ENCODE data around the gene PSMG2. TPM values are rescaled to one million over a fixed set of nuclear protein-coding genes. Genes with fewer than 3 reads are reported as not detected.
A peak's percentile ranks its signal among the peaks of the same experiment; 100 is the strongest.

PSMG2 gene, protein sequence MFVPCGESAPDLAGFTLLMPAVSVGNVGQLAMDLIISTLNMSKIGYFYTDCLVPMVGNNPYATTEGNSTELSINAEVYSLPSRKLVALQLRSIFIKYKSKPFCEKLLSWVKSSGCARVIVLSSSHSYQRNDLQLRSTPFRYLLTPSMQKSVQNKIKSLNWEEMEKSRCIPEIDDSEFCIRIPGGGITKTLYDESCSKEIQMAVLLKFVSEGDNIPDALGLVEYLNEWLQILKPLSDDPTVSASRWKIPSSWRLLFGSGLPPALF
- total RNA-seq = 67.7 TPM

DNA sequence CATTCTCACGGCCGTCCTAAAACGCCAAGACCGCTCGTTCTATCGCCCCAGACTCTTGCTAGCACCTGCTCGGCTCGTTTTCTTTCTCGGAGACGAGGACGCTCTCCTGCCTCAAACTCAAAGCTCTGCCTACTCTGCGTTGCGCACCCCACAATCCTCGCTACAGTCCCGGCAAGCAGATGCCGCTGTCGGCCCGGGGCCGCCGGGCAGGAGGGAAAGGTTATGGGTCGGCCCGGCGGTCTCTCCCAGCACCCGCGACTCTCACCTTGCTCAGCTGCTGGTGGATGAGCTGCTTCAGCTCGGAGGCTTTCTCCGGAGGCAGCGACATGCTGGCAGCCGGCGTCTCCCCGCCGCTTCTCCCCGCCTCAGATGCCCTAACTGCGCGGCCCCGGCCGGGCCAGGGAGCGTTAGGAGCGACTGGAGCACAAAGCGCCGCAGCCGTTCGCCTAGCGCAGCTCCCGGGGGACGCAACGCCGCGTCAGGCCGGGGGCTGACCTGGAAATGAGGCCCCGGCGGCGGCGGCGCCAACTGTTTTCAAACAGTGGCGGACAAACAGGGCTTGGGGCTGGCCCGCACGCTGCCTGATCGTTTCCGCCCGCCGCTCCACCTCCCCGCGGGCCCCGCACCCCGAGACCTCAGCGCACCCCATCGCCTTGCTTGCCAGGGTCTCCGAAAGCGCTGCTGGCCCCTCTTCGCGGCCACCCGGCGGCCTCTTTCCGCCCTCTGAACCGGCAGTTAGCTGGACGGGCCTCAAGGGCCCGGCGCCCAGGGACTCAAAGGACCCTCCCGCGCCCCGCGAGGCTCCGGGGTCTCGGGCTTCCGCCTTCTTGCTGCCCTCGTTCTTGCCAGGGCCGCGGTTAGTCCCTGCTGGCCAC lies at the start of gene PSMG2, which contains the start of gene CEP76:
TSS of gene PSMG2 (plus strand) at position 822 of the 875 bp plus-strand sequence. CDS start 66 bp downstream, outside the sequence.
TSS of gene CEP76 (minus strand) at position 503 of the 875 bp plus-strand sequence. CDS start at position 328, 175 bp downstream.
- ATAC-seq (peak; percentile 97), DNase-seq (ENCODE audit: low spot score) (peak; percentile 89)
- intact Hi-C loops (cut with DNase I) = no loop called here

DNA sequence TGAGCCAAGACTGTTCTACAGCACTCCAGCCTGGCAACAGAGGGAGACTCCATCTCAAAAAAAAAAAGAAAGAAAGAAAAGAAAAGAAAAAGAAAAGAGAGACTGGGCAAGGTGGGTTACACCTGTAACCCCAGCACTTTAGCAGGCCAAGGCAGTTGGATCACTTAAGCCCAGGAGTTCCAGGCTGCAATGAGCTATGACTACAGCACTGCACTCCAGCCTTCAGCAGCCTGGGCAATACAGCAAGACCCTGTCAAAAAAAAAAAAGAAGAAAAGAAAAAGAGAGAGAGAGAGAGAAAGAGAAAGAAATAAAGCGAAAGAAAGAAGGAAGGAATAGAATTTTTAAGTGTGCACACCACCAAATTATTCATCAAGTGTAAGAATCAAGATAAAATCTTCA lies 47.9 kb upstream of the PSMG2 start:
- no peak for ATAC-seq
- DNase-seq (ENCODE audit: low spot score) = no peak
- intact Hi-C loops (cut with DNase I) = no loop called here

DNA sequence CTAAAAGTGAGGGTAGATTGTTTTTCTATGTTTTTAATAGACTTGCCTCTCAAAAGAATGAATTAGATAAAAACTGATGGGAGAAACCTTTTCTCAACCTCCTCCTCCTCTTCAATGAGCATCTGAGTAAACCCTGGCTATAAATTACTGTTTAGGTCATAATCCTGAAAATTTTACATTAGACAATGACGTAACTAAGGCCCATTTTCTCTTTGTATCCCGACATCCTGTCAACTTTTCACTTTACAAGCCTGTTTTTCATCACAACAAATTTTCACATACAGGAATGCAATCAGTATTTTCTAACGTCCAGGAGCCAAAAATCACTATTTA lies 46.3 kb upstream of the PSMG2 start:
- intact Hi-C loops (cut with DNase I) = no loop called here
- DNase-seq (ENCODE audit: low spot score) = no peak
- ATAC-seq = no peak

DNA sequence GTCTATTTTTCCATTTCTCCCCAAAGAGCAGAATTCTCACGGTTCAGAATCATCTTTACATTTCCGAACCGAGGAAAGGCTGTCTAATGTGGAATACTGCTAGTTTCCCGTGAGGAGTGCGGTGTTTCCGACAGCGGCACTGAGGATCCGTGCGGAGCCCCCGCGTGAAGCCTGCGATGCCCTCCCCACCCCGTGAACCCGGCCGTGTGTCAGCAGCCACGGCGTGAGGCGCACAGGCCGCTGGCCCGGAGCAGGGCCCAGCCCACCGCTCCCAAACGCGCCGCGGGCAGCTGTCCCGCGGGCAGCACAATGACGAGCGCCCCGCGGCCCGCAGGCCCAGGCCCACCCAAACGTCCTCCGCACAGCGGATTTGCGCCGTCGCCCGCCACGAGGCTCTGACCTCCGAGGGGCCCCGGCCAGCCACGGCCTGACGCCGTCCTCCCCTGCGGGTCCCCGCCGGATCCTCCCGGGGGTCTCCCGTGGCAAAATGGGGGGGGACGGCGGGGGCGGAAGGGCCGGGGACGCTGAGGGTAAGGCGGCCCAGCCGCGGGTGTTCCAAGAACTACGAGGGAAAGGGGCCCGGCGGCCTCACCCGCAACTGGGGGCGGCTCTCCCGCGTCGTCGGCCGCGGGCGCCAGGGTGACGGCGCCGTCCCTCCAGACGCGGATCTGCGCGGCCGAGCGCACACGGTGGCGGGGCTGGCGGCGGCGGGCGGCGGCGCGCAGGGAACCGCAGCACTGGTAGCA lies 45.7 kb upstream of the PSMG2 start:
- intact Hi-C loops (cut with DNase I) = no loop called here
- peak; percentile 70 for DNase-seq (ENCODE audit: low spot score)
- peak; percentile 62 for ATAC-seq

DNA sequence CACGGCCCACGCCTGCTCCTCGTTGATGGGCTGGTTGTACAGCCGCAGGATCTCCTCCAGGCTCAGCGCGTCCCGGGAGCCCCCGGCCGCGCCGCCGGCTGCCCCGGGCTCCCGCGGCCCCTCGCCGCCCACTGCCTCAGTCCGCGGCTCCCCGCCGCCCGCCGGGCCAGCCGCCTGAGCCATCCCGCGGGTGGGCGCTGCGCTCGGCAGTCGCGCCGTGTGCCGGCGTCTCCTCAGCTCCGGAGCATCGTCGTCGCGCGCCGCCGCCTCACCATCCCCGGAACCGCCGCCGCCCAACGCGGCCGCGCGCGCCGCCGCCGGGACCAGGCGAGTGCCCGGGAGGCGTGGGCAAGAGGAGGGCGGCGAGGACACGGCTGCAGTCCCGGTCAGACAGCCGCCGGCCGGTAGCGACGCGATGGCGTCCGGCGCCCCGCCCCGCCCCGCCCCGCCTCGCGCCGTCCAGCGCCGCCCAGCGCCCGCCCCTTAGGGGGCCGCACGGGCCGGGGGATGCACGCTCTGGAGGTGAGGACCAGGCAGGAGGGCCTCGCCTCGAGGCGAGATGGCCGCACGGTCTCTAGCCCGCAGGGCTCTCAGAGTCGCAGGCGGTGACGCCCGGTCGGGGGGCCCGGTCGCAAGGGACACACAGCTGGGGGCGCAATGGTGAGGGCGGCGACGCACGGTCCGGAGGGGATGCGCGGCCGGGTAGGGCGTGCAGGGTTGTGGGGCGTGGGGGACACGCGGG lies 45.0 kb upstream of the PSMG2 start, which contains the start of gene SPIRE1:
TSS of gene SPIRE1 (minus strand) at position 424 of the 742 bp plus-strand sequence. CDS start at position 183, 241 bp downstream.
- DNase-seq (ENCODE audit: low spot score) = peak; percentile 85
- intact Hi-C loops (cut with DNase I) = no loop called here

DNA sequence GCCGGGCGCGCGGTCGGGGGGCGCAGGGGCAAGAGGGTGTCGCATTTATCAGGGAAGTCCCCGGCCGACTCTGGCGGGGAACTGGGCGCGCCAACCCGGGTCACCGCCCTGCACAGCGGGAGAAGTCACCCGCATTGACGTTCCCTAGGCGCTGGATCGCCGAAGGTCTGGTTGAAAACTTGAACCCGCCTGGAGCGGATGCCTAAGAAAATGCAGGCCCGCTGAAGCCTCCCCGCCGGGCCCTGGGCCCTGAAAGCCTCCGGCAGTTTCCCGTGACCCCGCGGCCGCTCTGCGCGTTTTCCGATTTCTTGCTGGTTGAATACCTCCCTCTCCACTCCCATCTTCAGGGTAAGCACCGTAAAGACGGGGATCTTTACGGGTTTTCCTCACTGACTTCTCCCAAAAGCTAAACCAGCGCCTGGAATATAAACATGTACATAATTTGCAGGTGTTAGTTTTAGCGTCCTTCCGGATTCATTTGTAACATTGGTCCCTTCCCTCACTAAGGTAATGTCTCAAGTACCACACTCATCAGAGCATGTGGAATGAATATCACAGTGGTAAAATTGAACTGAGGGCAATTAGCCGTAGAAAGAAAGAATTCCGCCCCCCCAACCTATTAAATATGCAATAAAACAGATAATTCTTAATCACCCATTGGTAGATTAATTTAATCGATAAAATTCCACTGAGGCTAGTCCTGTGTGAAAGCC lies 44.3 kb upstream of the PSMG2 start:
- intact Hi-C loops (cut with DNase I) = no loop called here
- DNase-seq (ENCODE audit: low spot score) (peak; percentile 73), ATAC-seq (no peak)

More for the DNA sequence above, 45.0 kb upstream of the PSMG2 start, which contains the start of gene SPIRE1:
- ATAC-seq = peak; percentile 89

DNA sequence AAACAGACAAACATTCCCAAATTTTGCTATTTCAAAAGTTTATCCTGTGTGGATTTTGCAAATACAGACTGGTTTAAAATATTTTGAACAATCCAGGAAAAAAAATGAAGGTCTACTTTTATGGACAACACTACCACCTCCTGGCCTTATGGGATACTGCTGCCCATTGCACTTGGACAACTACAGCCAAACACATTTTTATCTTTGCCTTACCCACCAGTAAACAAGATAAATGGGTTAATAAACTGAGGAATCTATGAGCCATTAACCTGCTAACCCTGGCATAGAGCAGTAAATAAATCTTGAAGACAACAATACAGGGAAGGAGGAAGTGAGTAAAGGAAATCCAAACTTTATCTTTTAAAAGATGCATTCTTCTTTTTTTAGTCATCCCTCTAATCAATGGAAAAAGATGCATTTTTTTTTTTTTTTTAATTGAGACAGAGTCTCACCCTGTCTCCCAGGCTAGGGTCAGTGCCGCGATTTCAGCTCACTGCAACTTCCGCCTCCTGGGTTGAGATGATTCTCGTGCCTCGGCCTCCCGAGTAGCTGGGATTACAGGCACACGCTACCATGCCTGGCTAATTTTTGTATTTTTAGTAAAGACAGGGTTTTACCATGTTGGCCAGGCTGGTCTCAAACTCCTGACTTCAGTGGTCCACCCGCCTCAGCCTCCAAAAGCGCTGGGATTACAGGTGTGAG lies 42.8 kb upstream of the PSMG2 start:
- peak; percentile 62 for ATAC-seq
- DNase-seq (ENCODE audit: low spot score) = peak; percentile 66
- intact Hi-C loops (cut with DNase I) = loop anchor here (5.0 kb wide), 1 partner anchor 268 kb away; no protein-coding TSS in a partner anchor

DNA sequence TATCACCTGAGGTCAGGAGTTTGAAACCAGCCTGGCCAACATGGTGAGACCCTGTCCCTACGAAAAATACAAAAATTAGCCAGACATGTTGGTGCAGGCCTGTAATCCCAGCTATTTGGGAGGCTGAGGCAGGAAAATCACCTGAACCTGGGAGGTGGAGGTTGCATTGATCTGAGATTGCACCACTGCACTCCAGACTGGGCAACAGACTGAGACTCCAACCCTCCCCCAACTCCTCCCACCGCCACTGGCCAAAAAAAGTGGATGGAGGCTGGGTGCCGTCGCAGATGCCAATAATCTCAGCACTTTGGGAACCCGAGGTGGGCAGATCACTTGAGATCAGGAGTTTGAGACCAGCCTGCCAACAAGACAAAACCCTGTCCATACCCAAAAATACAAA lies 34.8 kb upstream of the PSMG2 start:
- ATAC-seq (no peak), DNase-seq (ENCODE audit: low spot score) (no peak)
- intact Hi-C loops (cut with DNase I) = no loop called here

DNA sequence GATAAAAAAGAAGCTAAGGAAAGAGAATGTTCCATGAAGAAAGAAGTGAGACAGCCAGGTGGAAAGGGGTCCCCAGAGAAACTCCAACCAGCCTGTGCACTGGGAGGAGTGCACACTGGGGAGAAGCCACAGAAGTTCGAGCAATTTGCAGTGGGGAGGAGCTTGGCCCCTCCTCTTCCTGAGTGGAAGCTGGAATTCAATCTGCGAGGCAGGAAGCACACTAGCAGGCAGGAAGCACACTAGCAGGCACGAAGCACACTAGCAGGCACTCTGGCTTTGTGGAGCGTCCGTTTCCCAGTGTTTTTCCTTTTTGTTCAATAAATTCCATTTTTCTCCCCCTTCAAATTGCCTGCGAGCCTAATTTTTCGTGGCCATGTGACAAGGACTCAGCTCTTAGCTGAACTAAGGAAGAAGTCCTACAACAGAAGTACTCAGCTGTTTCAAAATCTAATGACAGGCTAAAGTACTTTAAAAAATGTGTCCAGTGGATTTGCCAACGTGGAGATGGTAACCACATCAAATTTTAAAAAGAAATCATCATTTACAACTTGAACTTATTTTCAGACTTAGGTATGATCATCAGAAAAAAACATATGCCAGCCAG lies 23.6 kb upstream of the PSMG2 start:
- ATAC-seq = peak; percentile 96
- intact Hi-C loops (cut with DNase I) = no loop called here
- DNase-seq (ENCODE audit: low spot score) = peak; percentile 73

DNA sequence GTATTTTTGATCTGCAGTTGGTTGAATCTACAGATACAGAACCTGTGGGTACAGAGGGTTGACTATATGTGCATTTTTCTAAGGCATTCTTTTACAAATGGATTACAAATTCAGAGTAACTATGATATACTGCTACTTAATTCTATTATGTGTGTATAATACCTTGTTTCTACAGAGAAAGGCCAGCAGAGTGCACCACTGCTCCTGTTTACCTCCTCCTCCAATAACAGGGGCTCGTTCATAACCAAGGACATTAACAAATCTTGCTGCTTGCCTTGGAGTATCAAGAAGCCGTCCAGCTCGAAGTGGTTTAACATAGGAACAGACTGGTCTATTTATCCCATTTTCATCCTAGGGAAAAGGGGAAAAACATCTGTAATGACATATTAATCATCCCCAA lies 16.7 kb upstream of the PSMG2 start:
- ATAC-seq (no peak), DNase-seq (ENCODE audit: low spot score) (no peak)
- intact Hi-C loops (cut with DNase I) = no loop called here

DNA sequence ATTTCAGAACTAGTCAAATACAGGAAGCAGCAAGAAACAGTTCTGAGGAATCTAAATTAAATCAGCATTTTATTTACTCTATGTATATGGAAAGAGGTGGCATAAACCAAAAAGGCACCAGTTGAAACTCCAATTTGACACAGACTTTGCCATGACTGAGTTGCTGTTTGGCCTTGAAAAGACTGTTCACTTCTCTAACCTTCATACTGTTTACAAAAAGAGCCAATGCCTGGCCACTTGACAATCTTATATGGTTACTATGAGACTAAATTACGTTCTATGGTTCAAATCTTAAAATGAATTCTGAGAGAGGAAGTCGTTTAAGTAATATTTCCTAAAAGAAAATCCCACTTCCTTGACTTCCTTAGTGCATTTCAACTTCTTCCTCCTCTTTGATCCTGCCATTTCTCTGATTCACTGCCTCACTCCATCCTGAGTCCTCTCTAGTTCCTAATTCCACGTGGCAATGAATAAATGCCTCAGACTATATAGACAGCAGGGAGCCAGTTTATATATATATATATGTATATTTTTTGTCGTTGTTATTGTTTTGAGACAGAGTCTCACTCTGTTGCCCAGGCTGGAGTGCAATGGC lies 13.5 kb upstream of the PSMG2 start:
- ATAC-seq (no peak), DNase-seq (ENCODE audit: low spot score) (no peak)
- intact Hi-C loops (cut with DNase I) = no loop called here

DNA sequence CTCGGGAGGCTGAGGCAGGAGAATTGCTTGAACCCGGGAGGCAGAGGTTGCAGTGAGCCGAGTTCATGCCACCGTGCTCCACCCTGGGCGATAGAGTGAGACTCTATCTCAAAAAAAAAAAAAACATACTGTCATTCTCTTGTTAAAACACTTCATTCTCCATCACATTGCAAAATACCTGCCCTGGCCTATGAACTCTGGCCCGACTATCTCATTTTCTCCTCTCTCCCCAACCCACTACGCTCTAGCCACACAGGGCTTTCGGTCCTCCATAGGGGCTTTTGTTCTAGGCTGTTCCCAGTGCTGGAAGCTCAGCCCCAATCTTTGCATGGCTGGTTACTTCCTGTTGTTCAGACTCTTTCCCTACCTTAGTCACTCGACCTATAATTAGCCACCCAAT lies 10.6 kb upstream of the PSMG2 start:
- ATAC-seq (no peak), DNase-seq (ENCODE audit: low spot score) (no peak)
- intact Hi-C loops (cut with DNase I) = no loop called here

DNA sequence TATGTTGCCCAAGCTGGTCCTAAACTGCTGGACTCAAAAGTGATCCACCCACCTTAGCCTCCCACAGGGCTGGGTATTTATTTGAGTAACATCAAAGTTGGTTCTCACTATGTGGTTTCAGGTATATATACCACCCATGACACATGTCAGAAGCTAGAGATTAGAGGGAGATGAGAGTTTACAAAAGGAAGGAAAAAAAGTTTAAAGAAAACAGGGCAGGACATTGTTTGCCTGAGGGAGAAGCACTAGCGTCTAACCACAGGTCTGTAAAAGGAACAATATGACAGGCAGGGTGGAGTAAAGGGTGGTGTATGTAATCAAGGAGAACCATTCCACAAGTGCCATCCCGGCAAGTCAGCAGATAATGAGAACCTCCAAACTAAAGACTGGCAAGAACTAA lies 8.8 kb upstream of the PSMG2 start:
- DNase-seq (ENCODE audit: low spot score) (no peak), ATAC-seq (no peak)
- intact Hi-C loops (cut with DNase I) = no loop called here

DNA sequence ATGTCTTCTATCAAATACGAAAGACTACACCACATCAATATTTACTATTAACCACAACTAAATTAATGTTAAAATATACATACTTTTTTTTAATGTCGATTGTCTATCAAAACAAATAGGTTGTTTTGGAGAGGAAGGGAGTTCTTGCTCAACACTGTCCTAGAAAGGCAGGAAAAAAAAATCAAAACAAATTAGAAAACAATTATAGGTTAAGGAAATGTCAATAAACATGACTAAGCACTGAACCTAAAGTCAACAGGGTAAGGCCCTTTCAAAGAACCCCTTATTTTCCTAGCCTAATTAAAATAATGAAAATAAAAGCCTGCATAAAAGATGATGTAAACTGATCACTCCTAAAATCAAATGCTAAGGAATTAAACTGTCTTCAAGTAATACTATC lies 3.1 kb upstream of the PSMG2 start:
- DNase-seq (ENCODE audit: low spot score) (no peak), ATAC-seq (no peak)
- intact Hi-C loops (cut with DNase I) = no loop called here

DNA sequence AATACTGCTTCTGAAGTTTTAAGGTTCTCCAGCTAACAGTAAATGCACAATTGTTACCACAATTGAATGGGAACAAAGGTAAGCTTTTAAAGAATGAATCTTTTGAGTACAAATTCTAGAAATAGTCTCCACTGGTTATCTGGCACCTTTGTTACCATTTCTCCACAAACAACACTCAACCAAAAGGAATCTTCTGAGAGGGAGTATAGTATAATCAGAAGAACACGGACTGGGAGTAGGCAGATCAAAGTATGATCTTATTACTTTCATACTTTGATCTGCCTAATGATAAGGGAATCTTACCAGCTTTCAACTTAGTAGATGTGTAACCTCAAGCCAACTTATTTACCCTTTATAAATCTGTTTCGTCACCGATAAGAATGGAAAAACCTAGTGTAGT lies 1.7 kb upstream of the PSMG2 start:
- DNase-seq (ENCODE audit: low spot score) (no peak), ATAC-seq (no peak)
- intact Hi-C loops (cut with DNase I) = no loop called here

DNA sequence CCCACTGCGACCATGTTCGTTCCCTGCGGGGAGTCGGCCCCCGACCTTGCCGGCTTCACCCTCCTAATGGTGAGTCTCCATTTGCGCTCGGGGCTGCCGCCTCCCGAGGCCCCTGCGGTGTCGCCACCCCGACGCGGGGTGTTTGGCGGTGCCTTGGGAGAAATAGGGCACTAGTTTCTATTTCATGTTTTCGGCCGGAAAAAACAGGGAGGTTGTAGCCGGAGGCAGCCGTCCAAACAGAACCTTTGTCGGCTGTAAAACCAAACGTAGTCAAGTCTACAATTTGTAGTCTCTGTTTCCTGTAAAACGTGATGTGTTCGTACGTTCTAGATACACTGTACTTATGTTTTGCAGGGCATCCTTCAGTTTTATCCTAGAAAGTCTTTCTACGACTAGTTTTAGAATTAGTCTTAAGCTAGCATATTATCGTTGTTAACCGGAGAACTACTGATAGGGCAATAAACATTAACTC lies 290 bp downstream of the PSMG2 start:
- ATAC-seq (peak; percentile 8), DNase-seq (ENCODE audit: low spot score) (no peak)
- intact Hi-C loops (cut with DNase I) = no loop called here

DNA sequence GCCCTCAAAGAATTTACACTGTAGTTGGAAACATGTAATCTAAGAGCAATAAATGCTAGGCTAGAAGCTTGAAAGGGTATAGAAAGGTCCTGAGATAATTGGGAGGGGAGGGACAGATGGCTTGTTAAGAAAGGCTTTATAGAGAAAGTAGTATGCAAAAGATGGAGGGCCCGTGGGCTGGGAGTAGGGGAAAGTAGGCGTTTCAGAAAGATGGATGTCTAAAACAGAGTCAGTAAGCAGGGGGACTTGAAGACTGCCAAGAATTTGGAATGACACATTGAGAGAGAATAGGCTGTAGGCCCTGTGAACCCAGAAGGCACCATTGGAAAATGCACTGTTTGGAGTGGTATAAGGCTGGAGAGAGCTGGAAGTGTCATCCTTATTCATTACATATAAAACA lies 822 bp downstream of the PSMG2 start:
- intact Hi-C loops (cut with DNase I) = no loop called here
- no peak for DNase-seq (ENCODE audit: low spot score)
- no peak for ATAC-seq
